Measurements from ENCODE around the gene GTF2F2. TPM values are rescaled to one million over a fixed set of nuclear protein-coding genes. Genes with fewer than 3 reads are reported as not detected.

GTF2F2 gene
- total and polyA plus RNA-seq, 9 of the 15 experiments (the other 6 are each of a cell fraction or from before 2014, with no cell fraction given) = 19.7 to 44.8 (median 32.4) TPM

DNA sequence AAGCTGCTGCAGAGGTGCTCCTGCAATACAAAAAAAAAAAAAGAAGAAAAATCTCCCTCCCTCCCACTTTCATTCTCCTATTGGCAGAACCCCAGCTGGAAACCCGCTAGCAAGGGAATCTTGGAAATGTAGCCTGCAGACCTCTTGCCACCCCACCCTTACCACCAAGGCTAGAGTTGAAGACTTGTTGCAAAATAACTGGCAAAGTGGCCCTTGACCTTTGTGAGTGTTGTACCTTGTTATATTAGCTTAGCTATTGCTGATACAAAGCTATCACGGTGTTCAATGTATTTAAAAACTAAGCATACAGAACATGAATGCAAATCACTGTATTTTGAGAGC lies 138.0 kb downstream of the GTF2F2 start:
- Histone ChIP-seq H3K9ac (ENCODE audit: insufficient read depth in 1 of 2, low read depth in 2 of 2, low read length in 2 of 2) (no peak overlapping the region), H3K4me2 (ENCODE audit: insufficient read depth, low read length) (no peak overlapping the region), H3K27me3 (ENCODE audit: control insufficient read depth in 2 of 2, insufficient read depth in 2 of 2, low read length in 2 of 2) (no peaks in the 10 kb centered on the region), H3K27ac (ENCODE audit: extremely low read depth, low read depth, low read length) (no peak overlapping the region), H3K4me1 (replicated peaks in 1 of 2; ENCODE audit: control insufficient read depth in 2 of 2, insufficient read depth in 2 of 2, low read length in 2 of 2) (no peaks in the 10 kb centered on the region), H2AFZ (ENCODE audit: low read depth, low read length) (no peak overlapping the region), H3K9me1 (ENCODE audit: control insufficient read depth, insufficient read depth, low read length) (no peaks in the 10 kb centered on the region), H3K4me3 (no peak overlapping the region), H3K79me2 (ENCODE audit: control insufficient read depth, insufficient read depth, low read length) (no peaks in the 10 kb centered on the region), H3K36me3 (ENCODE audit: control insufficient read depth, insufficient read depth, low read length) (peaks cover 14% of the 10 kb centered on the region; the same call in 2 of the 3 replicates), H4K20me1 (replicated peaks; ENCODE audit: control insufficient read depth, insufficient read depth, low read length) (no peaks in the 10 kb centered on the region), H3K9me3 (replicated peaks; ENCODE audit: control insufficient read depth, insufficient read depth, low read depth, low read length) (no peaks in the 10 kb centered on the region)
- DNase-seq (ENCODE audit: extremely low read depth in 1 of 4, low spot score in 3 of 4) (no peak), ATAC-seq (no peak), FAIRE-seq (no peak)
- WGBS (ENCODE audit: insufficient coverage, low coverage, missing lambda C conversion rate) = 73% methylated on average over 2 of the region's 2 CpGs
- in situ Hi-C loops (cut with MboI) = no loop called here
- no TSS peak for BruUV-seq (replicated peaks)
- intact Hi-C loops (cut with micrococcal nuclease) = no loop called here
- no peak for TF ChIP-seq SOX6 (IDR thresholded peaks at IDR 0.05)
- TF ChIP-seq HDAC3 (IDR thresholded peaks at IDR 0.05; ENCODE audit: borderline replicate concordance, partially characterized antibody) = no peak
- TF ChIP-seq POLR2AphosphoS5 (IDR thresholded peaks at IDR 0.05; ENCODE audit: control insufficient read depth, insufficient read depth, low read depth, low read length) = no peak
- no peak for TF ChIP-seq ZBTB8A (IDR thresholded peaks at IDR 0.05; ENCODE audit: partially characterized antibody)
- no peak for TF ChIP-seq NFIC (IDR thresholded peaks at IDR 0.05)
- no peak for TF ChIP-seq ZNF785 (CRISPR knock-in tag; IDR thresholded peaks at IDR 0.05)
- no peak for TF ChIP-seq PREB (CRISPR knock-in tag; IDR thresholded peaks at IDR 0.05)
- TF ChIP-seq, protein P1, sequence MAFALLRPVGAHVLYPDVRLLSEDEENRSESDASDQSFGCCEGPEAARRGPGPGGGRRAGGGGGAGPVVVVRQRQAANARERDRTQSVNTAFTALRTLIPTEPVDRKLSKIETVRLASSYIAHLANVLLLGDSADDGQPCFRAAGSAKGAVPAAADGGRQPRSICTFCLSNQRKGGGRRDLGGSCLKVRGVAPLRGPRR (CRISPR knock-in tag; IDR thresholded peaks at IDR 0.05) = no peak
- ChIA-PET POLR2A (no interaction called here), CTCF (ENCODE audit: low intra/inter-chr PET ratio) (no interaction called here)
